Natural killer cell (primary cell): ENCODE data around the gene MORC1. TPM values are rescaled to one million over a fixed set of nuclear protein-coding genes. Genes with fewer than 3 reads are reported as not detected.

Source experiments
- ATAC-seq, 3 donors: fragments of 150-1000 bp in 2 of 3; fragments of 200-7000 bp in 1 of 3; cut with Tn5 transposase; 1 replicate in 1 of 3; 2 replicates in 2 of 3; pipeline ENCODE4 v1.10.0; 2021; ENCODE audit warnings: mild to moderate bottlenecking in 2 of 3, moderate library complexity in 2 of 3
- DNase-seq, 2 donors: peaks; one replicate each; pipeline versions ENCODE4 v3.0.0 to v3.0.0-alpha.2; 2013 to 2021; ENCODE audit warnings: mixed read lengths in 1 of 2
- H3K27ac ChIP-seq: one replicate; pipeline ENCODE4 v1.5.1; 2013; ENCODE audit warnings: mild to moderate bottlenecking, low read length
- H3K27me3 ChIP-seq: one replicate; pipeline ENCODE4 v1.6.1; 2013; ENCODE audit warnings: low read length; ENCODE audit not compliant: control insufficient read depth, insufficient read depth
- H3K36me3 ChIP-seq: one replicate; pipeline ENCODE4 v1.6.1; 2013; ENCODE audit warnings: low read length; ENCODE audit not compliant: control insufficient read depth, insufficient read depth
- H3K4me1 ChIP-seq: one replicate; pipeline ENCODE4 v1.6.1; 2013; ENCODE audit warnings: low read length; ENCODE audit not compliant: control insufficient read depth, insufficient read depth
- H3K4me3 ChIP-seq: one replicate; pipeline ENCODE4 v1.5.1; 2013; ENCODE audit warnings: low read length
- H3K9me3 ChIP-seq: one replicate; pipeline ENCODE4 v1.6.1; 2013; ENCODE audit warnings: low read length; ENCODE audit not compliant: control insufficient read depth, insufficient read depth
- H3K27ac Mint-ChIP-seq, 2 donors: one replicate each; pipeline ENCODE4 v1.8.0; 2022; ENCODE audit warnings: mild to moderate bottlenecking in 2 of 2, mixed read lengths in 2 of 2, moderate library complexity in 1 of 2
- H3K27me3 Mint-ChIP-seq, 2 donors: one replicate each; pipeline ENCODE4 v1.8.0; 2022; ENCODE audit warnings: low read depth in 2 of 2, mixed read lengths in 2 of 2
- H3K36me3 Mint-ChIP-seq: one replicate; pipeline ENCODE4 v1.8.0; 2022; ENCODE audit warnings: mixed read lengths
- H3K4me1 Mint-ChIP-seq, 2 donors: one replicate each; pipeline ENCODE4 v1.8.0; 2022; ENCODE audit warnings: mixed read lengths in 2 of 2
- H3K4me3 Mint-ChIP-seq: one replicate; pipeline ENCODE4 v1.8.0; 2022; ENCODE audit warnings: mild to moderate bottlenecking, moderate library complexity, mixed read lengths
- H3K9me3 Mint-ChIP-seq, 2 donors: one replicate each; pipeline ENCODE4 v1.8.0; 2022; ENCODE audit warnings: mixed read lengths in 2 of 2
- CTCF ChIP-seq: fragments of 200-600 bp; IDR thresholded peaks from one replicate; pipeline ENCODE4 v1.8.0; 2022; ENCODE audit warnings: antibody characterized with exemption
- WGBS: methylation state at CpG from one replicate; pipeline ENCODE4 v1.1.7; 2013; ENCODE audit warnings: missing lambda C conversion rate; ENCODE audit not compliant: insufficient coverage; 5-methylcytosine and 5-hydroxymethylcytosine counted together
- intact Hi-C: fragments of 100-400 bp; cut with micrococcal nuclease; formaldehyde crosslinking; loops from one replicate; pipeline ENCODE4 v1.14.2; 2022
- total RNA-seq, 4 donors: library from RNA; stranded (reverse); fragments of 120-200 nt in 1 of 4; gene quantifications; one replicate each; pipeline versions ENCODE4 v1.2.3 to v1.2.4, GENCODE V29; 2013 to 2022

The MORC1 gene
- total RNA-seq, 3 donors from 2014 or later (not counting 1 experiment from before 2014, with no cell fraction given) = 0.12 TPM; not detected in 2

GRCh38 chr3:109098079-109098644, 19.8 kb downstream of the MORC1 start:
- peak in 1 of 2 donors; percentile 2 for DNase-seq
- Histone ChIP-seq H3K9me3 (no peaks in the 10 kb centered on the region), H3K27ac (no peak overlapping the region), H3K4me3 (no peak overlapping the region), H3K27me3 (no peaks in the 10 kb centered on the region), H3K4me1 (no peaks in the 10 kb centered on the region), H3K36me3 (no peaks in the 10 kb centered on the region)
- Mint-ChIP-seq H3K9me3 (no peaks in the 10 kb centered on the region), H3K4me1 (no peaks in the 10 kb centered on the region), H3K27ac (no peak overlapping the region), H3K4me3 (no peak overlapping the region), H3K36me3 (no peaks in the 10 kb centered on the region), H3K27me3 (no peaks in the 10 kb centered on the region)
- 74% methylated on average over 5 of the region's 5 CpGs for WGBS
- TF ChIP-seq CTCF = no peak
- intact Hi-C loops = no loop called here
- no peak for ATAC-seq

GRCh38 chr3:109095166-109095565, 22.8 kb downstream of the MORC1 start:
- WGBS = 100% methylated on average over 1 of the region's 1 CpG
- H3K4me1 Mint-ChIP-seq = no peaks in the 10 kb centered on the region
- H3K27ac Mint-ChIP-seq = no peak overlapping the region
- ATAC-seq (no peak), DNase-seq (no peak)
- Histone ChIP-seq H3K27me3 (no peaks in the 10 kb centered on the region), H3K4me3 (no peak overlapping the region), H3K36me3 (no peaks in the 10 kb centered on the region), H3K27ac (no peak overlapping the region), H3K9me3 (no peaks in the 10 kb centered on the region), H3K4me1 (no peaks in the 10 kb centered on the region)
- no peak overlapping the region for H3K4me3 Mint-ChIP-seq
- H3K9me3 Mint-ChIP-seq = no peaks in the 10 kb centered on the region
- H3K27me3 Mint-ChIP-seq = peaks cover 0 to 3% of the 10 kb centered on the region in 2 donors
- H3K36me3 Mint-ChIP-seq = no peaks in the 10 kb centered on the region
- intact Hi-C loops = no loop called here
- TF ChIP-seq CTCF = no peak

GRCh38 chr3:109093561-109093960, 24.4 kb downstream of the MORC1 start:
- no peaks in the 10 kb centered on the region for H3K36me3 Mint-ChIP-seq
- no peak overlapping the region for H3K4me3 Mint-ChIP-seq
- DNase-seq (no peak), ATAC-seq (no peak)
- Histone ChIP-seq H3K4me1 (no peaks in the 10 kb centered on the region), H3K27me3 (no peaks in the 10 kb centered on the region), H3K36me3 (no peaks in the 10 kb centered on the region), H3K9me3 (no peaks in the 10 kb centered on the region), H3K27ac (no peak overlapping the region), H3K4me3 (no peak overlapping the region)
- no peak for TF ChIP-seq CTCF
- H3K27me3 Mint-ChIP-seq = peaks cover 0 to 3% of the 10 kb centered on the region in 2 donors
- H3K27ac Mint-ChIP-seq = no peak overlapping the region
- no peaks in the 10 kb centered on the region for H3K9me3 Mint-ChIP-seq
- H3K4me1 Mint-ChIP-seq = no peaks in the 10 kb centered on the region
- intact Hi-C loops = no loop called here

- WGBS = 81% methylated on average over 1 of the region's 2 CpGs
These were observed 26.1 kb downstream of the MORC1 start for GRCh38 chr3:109091846-109092245.

More at GRCh38 chr3:109091846-109092245, 26.1 kb downstream of the MORC1 start:
- Histone ChIP-seq H3K4me3 (no peak overlapping the region), H3K9me3 (no peaks in the 10 kb centered on the region), H3K27me3 (no peaks in the 10 kb centered on the region), H3K36me3 (no peaks in the 10 kb centered on the region), H3K27ac (no peak overlapping the region), H3K4me1 (no peaks in the 10 kb centered on the region)
- H3K27ac Mint-ChIP-seq = no peak overlapping the region
- no peak for TF ChIP-seq CTCF
- H3K27me3 Mint-ChIP-seq = peaks cover 0 to 3% of the 10 kb centered on the region in 2 donors
- DNase-seq (no peak), ATAC-seq (no peak)
- H3K9me3 Mint-ChIP-seq = no peaks in the 10 kb centered on the region
- H3K36me3 Mint-ChIP-seq = no peaks in the 10 kb centered on the region
- H3K4me1 Mint-ChIP-seq = no peaks in the 10 kb centered on the region
- H3K4me3 Mint-ChIP-seq = no peak overlapping the region
- intact Hi-C loops = no loop called here
